Panc1 (cell line): ENCODE measurements around the gene MAD1L1. TPM values are rescaled to one million over a fixed set of nuclear protein-coding genes. Genes with fewer than 3 reads are reported as not detected.

Experiments
- ATAC-seq: fragments of 200-7000 bp; cut with Tn5 transposase; 2 replicates; pipeline ENCODE4 v1.9.1; 2020; ENCODE audit warnings: mild to moderate bottlenecking, moderate library complexity
- BruUV-seq: library from RNA; stranded (reverse); fragments of 400-500 nt; replicated peaks from 2 replicates; lab custom pipeline; 2021; lab: Mats Ljungman, UMichigan
- CTCF ChIA-PET: fragments of 300-600 bp; sonication (Branson Sonifier 250); formaldehyde crosslinking; loops from one replicate; lab custom pipeline; 2022; ENCODE audit warnings: antibody characterized with exemption; lab: Charles Lee
- POLR2A ChIA-PET: fragments of 300-600 bp; sonication (Branson Sonifier 250); formaldehyde crosslinking; loops from one replicate; lab custom pipeline; 2022; ENCODE audit warnings: antibody characterized with exemption; lab: Charles Lee
- DNase-seq: peaks from one replicate; pipeline ENCODE4 v3.0.0-alpha.2; 2010; ENCODE audit warnings: low read depth, low spot score
- H3K27ac ChIP-seq: 2 replicates; pipeline ENCODE4 v1.5.1; 2011; ENCODE audit warnings: mild to moderate bottlenecking, low read length, inconsistent platforms
- H3K27me3 ChIP-seq: fragments of 200-500 bp; sonication (Bioruptor generic); 2 replicates; pipeline ENCODE4 v1.6.0; 2014; ENCODE audit warnings: low read length, inconsistent platforms; ENCODE audit not compliant: control insufficient read depth, insufficient read depth
- H3K36me3 ChIP-seq: fragments of 200-500 bp; sonication (Bioruptor generic); 2 replicates; pipeline ENCODE4 v1.5.1; 2014; ENCODE audit warnings: inconsistent platforms, mild to moderate bottlenecking, low read length, moderate library complexity; ENCODE audit not compliant: control insufficient read depth, insufficient read depth
- H3K4me1 ChIP-seq: 2 replicates; pipeline ENCODE4 v1.5.1; 2011; ENCODE audit warnings: inconsistent platforms, mild to moderate bottlenecking, low read length, moderate library complexity; ENCODE audit not compliant: control insufficient read depth, insufficient read depth
- H3K4me3 ChIP-seq, 2 experiments: 2 replicates each; pipeline ENCODE4 v1.5.1; 2011 to 2012; ENCODE audit warnings: low read depth in 2 of 2, low read length in 2 of 2, mild to moderate bottlenecking in 2 of 2, inconsistent platforms in 1 of 2, moderate library complexity in 1 of 2
- H3K9me3 ChIP-seq: fragments of 200-500 bp; sonication (Bioruptor generic); 2 replicates; pipeline ENCODE4 v1.5.1; 2014; ENCODE audit warnings: low read depth, mild to moderate bottlenecking, inconsistent platforms, low read length, moderate library complexity; ENCODE audit not compliant: control insufficient read depth, insufficient read depth
- CTCF ChIP-seq: fragments of 450-650 bp; IDR thresholded peaks from 2 replicates; pipeline ENCODE4 v1.5.1; 2017; ENCODE audit warnings: mild to moderate bottlenecking
- POLR2AphosphoS5 ChIP-seq: IDR thresholded peaks from 2 replicates; pipeline ENCODE4 v1.6.1; 2012; ENCODE audit warnings: mild to moderate bottlenecking, low read depth, low read length, moderate library complexity
- REST ChIP-seq, 2 experiments: IDR thresholded peaks; 2 replicates each; pipeline ENCODE4 v1.6.1; 2011 to 2012; ENCODE audit warnings: low read depth in 2 of 2, control low read depth in 1 of 2, low read length in 1 of 2, mild to moderate bottlenecking in 1 of 2, moderate library complexity in 1 of 2; ENCODE audit not compliant: insufficient read depth in 1 of 2
- SIN3A ChIP-seq: IDR thresholded peaks from 2 replicates; pipeline ENCODE4 v1.6.1; 2012; ENCODE audit warnings: low read depth, mild to moderate bottlenecking, low read length, moderate library complexity, borderline replicate concordance; ENCODE audit not compliant: insufficient read depth
- TCF7L2 ChIP-seq: IDR thresholded peaks from 2 replicates; pipeline ENCODE4 v1.6.1; 2011; ENCODE audit warnings: mild to moderate bottlenecking, low read depth, low read length, inconsistent platforms
- in situ Hi-C: cut with HindIII; loops from 2 replicates; pipeline ENCODE4 v1.10.0; 2016; ENCODE audit warnings: low sequenced_read_pairs, low pct_unique_long_range_greater_than_20kb
- intact Hi-C: fragments of 100-400 bp; cut with micrococcal nuclease; formaldehyde crosslinking; loops from one replicate; pipeline ENCODE4 v1.10.0; 2022; ENCODE audit not compliant: unreplicated experiment
- total RNA-seq: library from RNA; stranded (reverse); gene quantifications from one replicate; pipeline ENCODE4 v1.2.1, GENCODE V29; 2021; ENCODE audit not compliant: unreplicated experiment

The MAD1L1 gene
- total RNA-seq, 1 experiment from 2014 or later: 70.8 TPM

- CTCF ChIA-PET: no interaction called here
- POLR2A ChIA-PET: no interaction called here
- in situ Hi-C loops (no loop called here), intact Hi-C loops (no loop called here)
- BruUV-seq: no TSS peak
- ATAC-seq (no peak), DNase-seq (no peak)
- Histone ChIP-seq H3K4me3 (no peak overlapping the region), H3K27ac (no peak overlapping the region), H3K27me3 (no peaks in the 10 kb centered on the region), H3K36me3 (no peaks in the 10 kb centered on the region), H3K4me1 (no peaks in the 10 kb centered on the region), H3K9me3 (no peaks in the 10 kb centered on the region)
- TF ChIP-seq SIN3A (no peak), POLR2AphosphoS5 (no peak), CTCF (no peak), TCF7L2 (no peak), REST (IDR thresholded peaks at IDR 0.05; ENCODE audit: insufficient read depth in 1 of 2, low read depth in 2 of 2, low read length in 1 of 2) (no peak)
Measured at GRCh38 chr7:1898628-1899185, 334.0 kb downstream of the MAD1L1 start.

GRCh38 chr7:1897861-1898627 is 334.7 kb downstream of the MAD1L1 start:
- Histone ChIP-seq H3K9me3 (no peaks in the 10 kb centered on the region), H3K27me3 (no peaks in the 10 kb centered on the region), H3K4me1 (no peaks in the 10 kb centered on the region), H3K36me3 (no peaks in the 10 kb centered on the region), H3K4me3 (no peak overlapping the region), H3K27ac (no peak overlapping the region)
- intact Hi-C loops (no loop called here), in situ Hi-C loops (no loop called here)
- DNase-seq (no peak), ATAC-seq (no peak)
- POLR2A ChIA-PET: no interaction called here
- no TSS peak for BruUV-seq
- CTCF ChIA-PET: no interaction called here
- TF ChIP-seq POLR2AphosphoS5 (no peak), CTCF (no peak), SIN3A (no peak), TCF7L2 (no peak), REST (IDR thresholded peaks at IDR 0.05; ENCODE audit: insufficient read depth in 1 of 2, low read depth in 2 of 2, low read length in 1 of 2) (no peak)
